Measurements from ENCODE around the gene TBC1D25. TPM values are rescaled to one million over a fixed set of nuclear protein-coding genes. Genes with fewer than 3 reads are reported as not detected.

TBC1D25 gene
- total and polyA plus RNA-seq, 7 donors = 9.3 to 18.4 (median 12.1) TPM

- H3K4me3 ChIP-seq = no peak overlapping the region
- intact Hi-C loops (cut with DNase I) = no loop called here
- no peak for TF ChIP-seq CTCF (IDR thresholded peaks at IDR 0.05)
- WGBS, 3 donors = 62 to 80% (median 78%) methylated on average over 5 of the region's 5 CpGs
- H3K4me1 ChIP-seq = no peaks in the 10 kb centered on the region
- H3K27me3 ChIP-seq (ENCODE audit: insufficient read depth in 3 of 3, low read length in 2 of 3) = peaks cover 0 to 3% (median 0%) of the 10 kb centered on the region in 3 donors
- no peaks in the 10 kb centered on the region for H3K9me3 ChIP-seq
- DNase-seq (no peak), ATAC-seq (no peak)
- H3K36me3 ChIP-seq (ENCODE audit: insufficient read depth in 1 of 2, low read depth in 1 of 2) = no peaks in the 10 kb centered on the region
- no peak overlapping the region for H3K27ac ChIP-seq
Observed at GRCh38 chrX:48592971-48593370, 53.5 kb downstream of the TBC1D25 start.

- H3K27me3 ChIP-seq (ENCODE audit: insufficient read depth in 3 of 3, low read length in 2 of 3) = peaks cover 0 to 3% (median 0%) of the 10 kb centered on the region in 3 donors
- intact Hi-C loops (cut with DNase I) = no loop called here
- peaks cover 0 to 22% of the 10 kb centered on the region in 2 donors for H3K36me3 ChIP-seq (ENCODE audit: insufficient read depth in 1 of 2, low read depth in 1 of 2)
- DNase-seq (no peak), ATAC-seq (no peak)
- H3K9me3 ChIP-seq = no peaks in the 10 kb centered on the region
- 70 to 77% (median 75%) methylated on average over 2 of the region's 2 CpGs for WGBS, 3 donors
- no peaks in the 10 kb centered on the region for H3K4me1 ChIP-seq
- no peak for TF ChIP-seq CTCF (IDR thresholded peaks at IDR 0.05)
- no peak overlapping the region for H3K27ac ChIP-seq
- H3K4me3 ChIP-seq = no peak overlapping the region
Observed at GRCh38 chrX:48595929-48596328, 56.4 kb downstream of the TBC1D25 start.

DNA sequence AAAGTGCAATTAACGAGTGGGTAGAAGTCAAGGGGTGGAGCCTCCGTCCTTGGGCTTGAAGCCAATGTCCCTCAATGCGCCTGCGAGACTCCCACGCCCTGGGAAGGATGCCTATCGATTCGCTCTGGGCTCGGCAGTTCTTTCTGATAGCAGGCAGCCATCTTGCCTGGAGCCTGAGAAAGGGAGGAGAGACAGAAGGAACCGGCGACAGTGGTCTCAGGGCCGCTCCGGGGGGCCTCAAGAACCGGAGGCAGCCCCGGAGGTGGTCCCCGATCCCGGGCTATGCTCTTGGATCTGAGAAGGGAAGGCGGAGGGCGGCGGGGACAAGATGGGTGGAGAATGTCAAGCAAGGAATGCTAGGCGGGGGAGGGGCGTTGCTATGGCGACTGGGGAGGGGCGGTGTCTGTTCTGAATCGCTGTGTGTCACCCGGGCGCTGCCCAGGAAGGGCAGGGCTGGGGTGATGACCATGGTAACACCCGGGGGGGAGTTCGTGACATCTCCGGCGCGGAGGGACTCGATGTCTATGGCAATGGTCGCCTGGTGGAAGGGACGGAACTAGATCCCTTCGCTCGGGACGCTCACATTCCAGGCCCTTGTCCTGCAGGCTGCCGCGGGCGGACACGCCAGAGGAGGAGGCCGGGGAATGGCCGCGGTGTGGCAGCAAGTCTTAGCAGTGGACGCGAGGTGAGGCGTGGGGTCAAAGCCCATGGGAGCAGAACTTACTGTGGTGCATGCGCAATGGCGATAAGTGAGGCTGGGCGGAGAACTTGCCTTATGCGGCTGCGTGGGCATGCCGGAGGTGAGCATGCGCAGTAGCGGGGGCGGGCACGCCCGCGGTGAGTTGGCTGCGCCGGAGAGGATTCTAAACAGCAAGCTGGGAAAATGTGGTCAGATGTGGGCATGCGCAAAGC, 58.1 kb downstream of the TBC1D25 start, which contains the start of gene WDR13:
TSS of gene WDR13 (plus strand) at position 140 of the 912 bp plus-strand sequence. CDS start at position 645, 505 bp downstream.
- WGBS, 3 donors = 0 to 28% (median 1%) methylated on average over 36 to 62 of the region's 62 CpGs
- Histone ChIP-seq H3K36me3 (ENCODE audit: insufficient read depth in 1 of 2, low read depth in 1 of 2) (peaks cover 2 to 39% of the 10 kb centered on the region in 2 donors), H3K9me3 (no peaks in the 10 kb centered on the region), H3K27me3 (ENCODE audit: insufficient read depth in 3 of 3, low read length in 2 of 3) (peaks cover 0 to 3% (median 0%) of the 10 kb centered on the region in 3 donors), H3K4me3 (peak within 1 kb of the TSS; percentile 80), H3K4me1 (no peaks in the 10 kb centered on the region), H3K27ac (peak within 1 kb of the TSS; percentile 96)
- peak; percentile 92 to 96 (median 93) for ATAC-seq
- peak; percentile 92 to 95 for DNase-seq
- intact Hi-C loops (cut with DNase I) = no loop called here
- no peak for TF ChIP-seq CTCF (IDR thresholded peaks at IDR 0.05)

DNA sequence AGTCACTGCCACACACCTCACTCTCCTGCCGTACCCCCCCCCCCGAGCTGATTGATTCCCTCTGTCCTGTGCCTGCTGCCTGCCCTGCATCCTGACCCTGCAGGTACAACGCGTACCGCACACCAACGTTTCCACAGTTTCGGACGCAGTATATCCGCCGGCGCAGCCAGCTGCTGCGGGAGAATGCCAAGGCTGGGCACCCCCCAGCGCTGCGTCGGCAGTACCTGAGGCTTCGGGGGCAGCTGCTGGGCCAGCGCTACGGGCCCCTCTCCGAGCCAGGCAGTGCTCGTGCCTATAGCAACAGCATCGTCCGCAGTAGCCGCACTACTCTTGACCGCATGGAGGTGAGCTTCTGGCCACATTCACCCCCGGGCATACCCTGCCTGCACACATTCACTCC, 59.1 kb downstream of the TBC1D25 start:
- H3K4me1 ChIP-seq = no peaks in the 10 kb centered on the region
- peak overlapping the region; percentile 80 for H3K4me3 ChIP-seq
- WGBS, 3 donors = 83 to 94% (median 86%) methylated on average over 9 to 25 of the region's 25 CpGs
- no peak for TF ChIP-seq CTCF (IDR thresholded peaks at IDR 0.05)
- no peaks in the 10 kb centered on the region for H3K9me3 ChIP-seq
- ATAC-seq = no peak
- H3K27me3 ChIP-seq (ENCODE audit: insufficient read depth in 3 of 3, low read length in 2 of 3) = peaks cover 0 to 3% (median 0%) of the 10 kb centered on the region in 3 donors
- H3K27ac ChIP-seq = no peak overlapping the region
- DNase-seq = no peak
- H3K36me3 ChIP-seq (ENCODE audit: insufficient read depth in 1 of 2, low read depth in 1 of 2) = peaks cover 2 to 49% of the 10 kb centered on the region in 2 donors
- intact Hi-C loops (cut with DNase I) = no loop called here

Measured in psoas muscle (tissue), 8 donors.